PC-3 (cell line): Measurements from ENCODE around the gene TRIM66. TPM values are rescaled to one million over a fixed set of nuclear protein-coding genes. Genes with fewer than 3 reads are reported as not detected.

Experiments used
- ATAC-seq: fragments of 200-7000 bp; cut with Tn5 transposase; 2 replicates; pipeline ENCODE4 v1.9.1; 2020; ENCODE audit warnings: mild to moderate bottlenecking, moderate library complexity
- Bru-seq: library from RNA; stranded (reverse); fragments of 400-500 nt; gene quantifications from one replicate; lab custom pipeline; 2021; lab: Mats Ljungman, UMichigan
- BruChase-seq, 2 experiments: library from RNA; stranded (reverse); fragments of 400-500 nt; gene quantifications; one replicate each; lab custom pipeline; 2021; lab: Mats Ljungman, UMichigan
- BruUV-seq: library from RNA; stranded (reverse); fragments of 400-500 nt; replicated peaks from 2 replicates; lab custom pipeline; 2021; lab: Mats Ljungman, UMichigan
- CTCF ChIA-PET: fragments of 300-600 bp; sonication (Branson Sonifier 250); formaldehyde crosslinking; loops from one replicate; lab custom pipeline; 2022; ENCODE audit warnings: antibody characterized with exemption; lab: Charles Lee
- POLR2A ChIA-PET: fragments of 300-600 bp; sonication (Branson Sonifier 250); formaldehyde crosslinking; loops from one replicate; lab custom pipeline; 2022; ENCODE audit warnings: antibody characterized with exemption; ENCODE audit not compliant: unreplicated experiment; lab: Charles Lee
- DNase-seq: peaks from one replicate; pipeline ENCODE4 v3.0.0-alpha.2; 2015
- H2AFZ ChIP-seq: fragments of 300-600 bp; sonication (generic); 2 replicates; pipeline ENCODE4 v1.6.0; 2016; ENCODE audit warnings: antibody characterized with exemption, low read length
- H3F3A ChIP-seq: fragments of 300-600 bp; sonication (generic); one replicate; pipeline ENCODE4 v1.6.0; 2017; ENCODE audit warnings: antibody characterized with exemption, low read length, control low read depth, mild to moderate bottlenecking; ENCODE audit not compliant: unreplicated experiment
- H3K27ac ChIP-seq: fragments of 300-600 bp; sonication (generic); 2 replicates; pipeline ENCODE4 v1.5.1; 2016; ENCODE audit warnings: mild to moderate bottlenecking, low read length
- H3K27me3 ChIP-seq: fragments of 300-600 bp; sonication (generic); 2 replicates; pipeline ENCODE4 v1.6.1; 2016; ENCODE audit warnings: low read length, mixed read lengths
- H3K36me3 ChIP-seq: fragments of 300-600 bp; sonication (generic); 2 replicates; pipeline ENCODE4 v1.6.1; 2016; ENCODE audit warnings: low read depth, mixed run types, low read length, mixed read lengths
- H3K4me1 ChIP-seq: fragments of 300-600 bp; sonication (generic); 2 replicates; pipeline ENCODE4 v1.5.1; 2016; ENCODE audit warnings: low read length; ENCODE audit not compliant: insufficient read depth
- H3K4me2 ChIP-seq: fragments of 300-600 bp; sonication (generic); 2 replicates; pipeline ENCODE4 v1.6.0; 2016; ENCODE audit warnings: low read length
- H3K4me3 ChIP-seq: fragments of 300-600 bp; sonication (generic); 2 replicates; pipeline ENCODE4 v1.5.1; 2016; ENCODE audit warnings: mild to moderate bottlenecking, low read length, mixed read lengths
- H3K79me2 ChIP-seq: fragments of 300-600 bp; sonication (generic); 2 replicates; pipeline ENCODE4 v1.6.1; 2017; ENCODE audit warnings: low read length, mixed read lengths
- H3K9ac ChIP-seq: fragments of 300-600 bp; sonication (generic); 2 replicates; pipeline ENCODE4 v1.6.0; 2016; ENCODE audit warnings: mild to moderate bottlenecking, low read length
- H3K9me2 ChIP-seq: fragments of 300-600 bp; sonication (generic); replicated peaks from 2 replicates; pipeline ENCODE4 v1.6.1; 2016; ENCODE audit warnings: mixed run types, low read length, mixed read lengths
- H3K9me3 ChIP-seq: fragments of 300-600 bp; sonication (generic); 2 replicates; pipeline ENCODE4 v1.6.1; 2016; ENCODE audit warnings: low read length, mixed read lengths
- H4K20me1 ChIP-seq: fragments of 300-600 bp; sonication (generic); 2 replicates; pipeline ENCODE4 v1.6.1; 2016; ENCODE audit warnings: low read length, mixed read lengths
- EZH2 ChIP-seq: fragments of 300-600 bp; sonication (generic); IDR thresholded peaks from one replicate; pipeline ENCODE4 v1.6.1; 2017; ENCODE audit warnings: antibody characterized with exemption, mild to moderate bottlenecking, low read length; ENCODE audit not compliant: unreplicated experiment
- EZH2phosphoT487 ChIP-seq: fragments of 300-600 bp; sonication (generic); IDR thresholded peaks from 2 replicates; pipeline ENCODE4 v1.6.1; 2018; ENCODE audit warnings: mild to moderate bottlenecking, antibody characterized with exemption, low read length, borderline replicate concordance
- intact Hi-C: fragments of 100-400 bp; cut with micrococcal nuclease; formaldehyde crosslinking; loops from 2 replicates; pipeline ENCODE4 v1.9.0; 2023
- long read RNA-seq: library from polyadenylated mRNA; unstranded; transcript quantifications from one replicate; pipeline ENCODE4 v2.0.0, GENCODE V29; 2021; ENCODE audit not compliant: unreplicated experiment
- total RNA-seq: library from RNA; depleted of rRNA; stranded (reverse); fragments of >200 nt; gene quantifications from 2 replicates; pipeline ENCODE4 v1.2.3, GENCODE V29; 2014; rRNA removed
- TF ChIP-seq, protein P1 (sequence below): fragments of 300-600 bp; sonication (generic); conservative IDR thresholded peaks from 2 replicates; pipeline ENCODE4 v1.5.1; 2017; ENCODE audit warnings: antibody characterized with exemption, low read depth, mild to moderate bottlenecking, low read length

TRIM66 gene, protein sequence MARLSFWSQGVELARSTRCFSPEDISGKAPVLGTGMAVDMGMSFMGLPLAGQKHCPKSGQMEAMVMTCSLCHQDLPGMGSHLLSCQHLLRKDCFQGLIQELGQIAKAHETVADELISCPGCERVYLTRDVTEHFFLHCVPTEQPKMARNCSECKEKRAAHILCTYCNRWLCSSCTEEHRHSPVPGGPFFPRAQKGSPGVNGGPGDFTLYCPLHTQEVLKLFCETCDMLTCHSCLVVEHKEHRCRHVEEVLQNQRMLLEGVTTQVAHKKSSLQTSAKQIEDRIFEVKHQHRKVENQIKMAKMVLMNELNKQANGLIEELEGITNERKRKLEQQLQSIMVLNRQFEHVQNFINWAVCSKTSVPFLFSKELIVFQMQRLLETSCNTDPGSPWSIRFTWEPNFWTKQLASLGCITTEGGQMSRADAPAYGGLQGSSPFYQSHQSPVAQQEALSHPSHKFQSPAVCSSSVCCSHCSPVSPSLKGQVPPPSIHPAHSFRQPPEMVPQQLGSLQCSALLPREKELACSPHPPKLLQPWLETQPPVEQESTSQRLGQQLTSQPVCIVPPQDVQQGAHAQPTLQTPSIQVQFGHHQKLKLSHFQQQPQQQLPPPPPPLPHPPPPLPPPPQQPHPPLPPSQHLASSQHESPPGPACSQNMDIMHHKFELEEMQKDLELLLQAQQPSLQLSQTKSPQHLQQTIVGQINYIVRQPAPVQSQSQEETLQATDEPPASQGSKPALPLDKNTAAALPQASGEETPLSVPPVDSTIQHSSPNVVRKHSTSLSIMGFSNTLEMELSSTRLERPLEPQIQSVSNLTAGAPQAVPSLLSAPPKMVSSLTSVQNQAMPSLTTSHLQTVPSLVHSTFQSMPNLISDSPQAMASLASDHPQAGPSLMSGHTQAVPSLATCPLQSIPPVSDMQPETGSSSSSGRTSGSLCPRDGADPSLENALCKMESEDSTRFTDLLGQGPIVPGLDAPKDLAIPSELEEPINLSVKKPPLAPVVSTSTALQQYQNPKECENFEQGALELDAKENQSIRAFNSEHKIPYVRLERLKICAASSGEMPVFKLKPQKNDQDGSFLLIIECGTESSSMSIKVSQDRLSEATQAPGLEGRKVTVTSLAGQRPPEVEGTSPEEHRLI (N-terminal part only)
- 5.5 and 6.6 TPM in 2 replicates for total RNA-seq
- Bru-seq, nascent RNA, result percentile 78 among the genes with signal in this experiment
- BruChase-seq, experiment 1, labeled RNA remaining after a 6-hour chase, result percentile 71 among the genes with signal in this experiment
- BruChase-seq, experiment 2, labeled RNA remaining after a 2-hour chase, result percentile 78 among the genes with signal in this experiment
- long read RNA-seq, partial matches to known transcripts, result 6 of 20 reads
- long read RNA-seq, other reads (novel, unspliced or antisense), result 14 of 20 reads

DNA sequence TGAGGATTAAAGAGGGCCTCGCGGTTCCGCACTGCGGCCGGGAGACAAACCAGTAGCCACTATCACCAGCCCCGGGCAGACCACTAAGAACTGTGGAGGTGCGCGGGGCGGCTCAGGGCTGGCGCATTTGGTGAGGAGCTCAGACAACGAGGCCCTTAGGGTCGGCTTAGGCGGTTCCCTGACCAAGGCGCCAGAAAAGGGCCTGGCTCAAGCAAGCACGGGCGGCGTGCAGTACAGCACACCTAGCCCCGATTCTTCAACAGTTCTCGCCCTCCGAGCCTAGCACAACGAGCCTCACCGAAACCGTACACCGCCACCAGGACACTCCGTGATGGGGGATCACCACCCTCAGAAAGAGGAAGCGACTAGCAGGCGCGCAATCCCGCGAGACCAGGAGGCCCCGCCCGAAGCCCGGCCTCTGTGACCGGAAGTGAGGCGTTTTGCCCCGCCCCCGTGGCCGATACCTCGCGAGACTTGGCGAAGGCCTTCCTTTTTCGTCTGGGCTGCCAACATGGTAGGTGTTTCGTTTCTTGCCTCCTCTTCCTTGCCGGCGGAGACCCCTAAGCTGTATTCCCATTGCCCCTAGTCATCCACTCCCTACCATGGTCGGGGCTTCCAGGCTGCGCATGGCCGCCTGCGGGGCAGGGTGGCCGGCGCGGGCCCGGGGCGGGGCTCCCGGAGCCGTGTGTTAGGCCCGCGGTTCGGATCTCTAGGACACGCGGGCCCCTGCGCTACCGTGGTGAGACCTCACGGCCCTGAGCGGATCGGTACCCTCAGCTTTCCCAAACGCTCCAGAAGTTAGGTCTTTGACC lies at the start of gene TRIM66, which contains the start of gene RPL27A:
TSS of gene TRIM66 (minus strand) at position 363 of the 812 bp plus-strand sequence. CDS start 10,391 bp downstream, outside the sequence.
TSS of gene RPL27A (plus strand) at position 490 of the 812 bp plus-strand sequence. CDS start at position 512, 22 bp downstream.
- H3K4me2 ChIP-seq, result peak within 1 kb of the TSS; percentile 94
- peak within 1 kb of the TSS; percentile 54; the same call in 1 of the 2 replicates for H2AFZ ChIP-seq
- CTCF ChIA-PET, result interaction anchor here (0.7 kb wide), 1 partner anchor 86 kb away, joined by 4 read pairs; no protein-coding TSS in a partner anchor
- H3K36me3 ChIP-seq, result peaks cover 40% of the 10 kb centered on the region
- H3K9me2 ChIP-seq, result no peaks in the 10 kb centered on the region
- intact Hi-C loops, result loop anchor here (10.0 kb wide), 1 partner anchor 892 kb away; the partner anchor contains the start of gene WEE1
- peak; percentile 89 for ATAC-seq
- H3K9ac ChIP-seq, result peak within 1 kb of the TSS; percentile 100
- TSS peak; percentile 88 for BruUV-seq
- peaks cover 44% of the 10 kb centered on the region for H3K4me1 ChIP-seq
- no peak for TF ChIP-seq EZH2
- H3K79me2 ChIP-seq, result peaks cover 48% of the 10 kb centered on the region
- peaks cover 7% of the 10 kb centered on the region for H3F3A ChIP-seq
- no peaks in the 10 kb centered on the region for H3K27me3 ChIP-seq
- H4K20me1 ChIP-seq, result peaks cover 23% of the 10 kb centered on the region
- H3K9me3 ChIP-seq, result no peaks in the 10 kb centered on the region
- DNase-seq, result peak; percentile 93
- H3K27ac ChIP-seq, result peak within 1 kb of the TSS; percentile 73
- POLR2A ChIA-PET, result interaction anchor here (0.6 kb wide), 2 partner anchors 50 to 1268 kb away, joined by 3 to 4 read pairs; no protein-coding TSS in a partner anchor
- H3K4me3 ChIP-seq, result peak within 1 kb of the TSS; percentile 86

GRCh38 chr11:8731647-8732323 lies 49.3 kb upstream of the TRIM66 start:
- Histone ChIP-seq H3K27me3 (no peaks in the 10 kb centered on the region), H3F3A (no peaks in the 10 kb centered on the region), H3K4me3 (no peak overlapping the region), H3K27ac (peak overlapping the region; percentile 71), H3K4me2 (no peak overlapping the region; the same call in 1 of the 2 replicates), H3K9me2 (no peaks in the 10 kb centered on the region), H2AFZ (no peak overlapping the region), H4K20me1 (no peaks in the 10 kb centered on the region), H3K79me2 (no peaks in the 10 kb centered on the region), H3K9ac (no peak overlapping the region), H3K36me3 (no peaks in the 10 kb centered on the region), H3K4me1 (peaks cover 40% of the 10 kb centered on the region), H3K9me3 (no peaks in the 10 kb centered on the region)
- DNase-seq (no peak), ATAC-seq (no peak)
- no TSS peak for BruUV-seq
- TF ChIP-seq EZH2phosphoT487 (no peak), EZH2 (no peak)
- TF ChIP-seq, protein P1, sequence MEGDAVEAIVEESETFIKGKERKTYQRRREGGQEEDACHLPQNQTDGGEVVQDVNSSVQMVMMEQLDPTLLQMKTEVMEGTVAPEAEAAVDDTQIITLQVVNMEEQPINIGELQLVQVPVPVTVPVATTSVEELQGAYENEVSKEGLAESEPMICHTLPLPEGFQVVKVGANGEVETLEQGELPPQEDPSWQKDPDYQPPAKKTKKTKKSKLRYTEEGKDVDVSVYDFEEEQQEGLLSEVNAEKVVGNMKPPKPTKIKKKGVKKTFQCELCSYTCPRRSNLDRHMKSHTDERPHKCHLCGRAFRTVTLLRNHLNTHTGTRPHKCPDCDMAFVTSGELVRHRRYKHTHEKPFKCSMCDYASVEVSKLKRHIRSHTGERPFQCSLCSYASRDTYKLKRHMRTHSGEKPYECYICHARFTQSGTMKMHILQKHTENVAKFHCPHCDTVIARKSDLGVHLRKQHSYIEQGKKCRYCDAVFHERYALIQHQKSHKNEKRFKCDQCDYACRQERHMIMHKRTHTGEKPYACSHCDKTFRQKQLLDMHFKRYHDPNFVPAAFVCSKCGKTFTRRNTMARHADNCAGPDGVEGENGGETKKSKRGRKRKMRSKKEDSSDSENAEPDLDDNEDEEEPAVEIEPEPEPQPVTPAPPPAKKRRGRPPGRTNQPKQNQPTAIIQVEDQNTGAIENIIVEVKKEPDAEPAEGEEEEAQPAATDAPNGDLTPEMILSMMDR, result no peak
- POLR2A ChIA-PET, result interaction anchor here (0.6 kb wide), 1 partner anchor 49 kb away, joined by 4 read pairs; the partner anchor contains the start of genes RPL27A and TRIM66
- intact Hi-C loops, result no loop called here
- CTCF ChIA-PET, result no interaction called here
